EL (cell line): ENCODE data around the gene FLYWCH2.
A peak's percentile ranks its signal among the peaks of the same experiment; 100 is the strongest.

ENCODE experiments used
- DNase-seq: peaks from one replicate; pipeline ENCODE4 v3.0.0-alpha.2; 2016

The FLYWCH2 gene

DNA sequence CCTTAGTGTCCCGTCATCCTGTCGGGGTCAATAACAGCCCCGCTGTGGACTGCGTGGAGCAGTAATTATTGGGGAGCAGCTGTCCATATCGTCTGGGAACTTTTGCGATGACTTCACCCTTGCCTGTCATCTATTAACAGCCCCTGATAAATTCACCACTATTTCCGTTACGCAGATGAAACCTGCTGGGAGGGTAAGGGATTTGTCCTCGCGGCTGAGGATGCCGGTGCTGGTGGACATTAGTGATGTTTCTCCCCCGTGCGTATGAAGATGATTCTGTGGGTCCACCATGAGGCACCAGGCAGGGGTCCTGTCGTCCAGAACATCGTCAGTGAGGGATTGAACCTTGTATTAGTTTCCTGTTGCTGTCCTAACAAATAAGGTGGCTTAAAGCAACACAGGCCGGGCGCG, 1.0 kb downstream of the FLYWCH2 start:
- no peak for DNase-seq

DNA sequence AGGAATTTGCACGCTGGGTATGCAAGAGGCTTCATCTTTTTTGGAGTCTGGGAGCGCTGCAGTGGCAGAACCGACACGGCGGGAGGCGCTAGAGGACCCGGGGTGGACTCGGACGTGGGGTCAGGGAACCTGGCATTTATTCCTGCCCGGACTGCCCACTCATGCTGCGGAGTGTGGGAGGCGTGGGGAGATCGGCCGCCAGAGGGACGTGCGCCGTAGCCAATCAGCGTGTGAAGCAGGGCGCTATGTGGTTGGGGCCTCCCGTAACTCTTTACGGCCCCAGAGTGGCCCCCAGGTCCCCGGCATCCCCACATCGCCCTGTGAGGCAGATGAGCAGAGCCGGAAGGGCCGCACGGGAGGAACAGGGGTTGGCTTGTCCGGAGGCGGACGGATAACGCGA, 11.2 kb downstream of the FLYWCH2 start:
- no peak for DNase-seq

DNA sequence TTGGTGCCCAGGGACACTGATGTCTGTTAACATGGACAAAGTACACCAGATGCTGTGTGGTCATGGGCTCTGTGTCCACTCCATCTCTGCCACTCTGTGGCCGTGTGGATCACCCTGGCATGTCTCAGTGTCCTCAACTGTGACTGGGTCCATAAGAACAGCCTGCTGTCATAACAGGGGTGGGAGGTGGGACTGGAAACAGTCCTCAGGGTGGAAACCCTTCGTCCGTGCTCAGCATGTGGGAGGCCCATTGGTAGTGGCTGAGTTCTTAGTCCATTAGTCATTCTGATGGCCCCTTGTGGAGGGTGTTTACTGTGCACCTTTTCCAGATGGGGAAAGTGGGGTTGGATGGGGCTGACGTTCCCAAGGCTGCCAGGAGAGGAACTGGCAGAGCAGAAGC, 12.8 kb downstream of the FLYWCH2 start:
- peak; percentile 69 for DNase-seq

DNA sequence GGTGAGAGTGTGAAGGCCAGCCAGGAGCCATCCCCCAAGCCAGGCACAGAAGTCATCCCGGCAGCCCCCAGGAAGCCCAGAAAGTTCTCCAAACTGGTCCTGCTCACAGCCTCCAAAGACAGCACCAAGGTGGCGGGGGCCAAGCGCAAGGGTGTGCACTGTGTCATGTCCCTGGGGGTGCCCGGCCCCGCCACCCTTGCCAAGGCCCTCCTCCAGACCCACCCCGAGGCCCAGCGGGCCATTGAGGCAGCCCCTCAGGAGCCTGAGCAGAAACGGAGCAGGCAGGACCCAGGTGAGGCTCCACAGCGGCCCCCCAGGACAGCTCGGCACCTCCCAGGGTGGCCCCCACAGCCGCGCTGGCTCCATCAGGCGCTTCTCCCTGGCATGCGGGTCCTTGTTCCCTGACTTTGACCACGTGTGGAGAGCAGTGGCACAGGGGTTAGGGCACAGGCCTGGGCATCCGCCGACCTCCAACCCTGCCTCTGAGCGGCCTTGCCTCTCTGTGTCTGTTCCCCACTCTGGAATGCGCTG, 13.5 kb downstream of the FLYWCH2 start:
- DNase-seq = no peak

DNA sequence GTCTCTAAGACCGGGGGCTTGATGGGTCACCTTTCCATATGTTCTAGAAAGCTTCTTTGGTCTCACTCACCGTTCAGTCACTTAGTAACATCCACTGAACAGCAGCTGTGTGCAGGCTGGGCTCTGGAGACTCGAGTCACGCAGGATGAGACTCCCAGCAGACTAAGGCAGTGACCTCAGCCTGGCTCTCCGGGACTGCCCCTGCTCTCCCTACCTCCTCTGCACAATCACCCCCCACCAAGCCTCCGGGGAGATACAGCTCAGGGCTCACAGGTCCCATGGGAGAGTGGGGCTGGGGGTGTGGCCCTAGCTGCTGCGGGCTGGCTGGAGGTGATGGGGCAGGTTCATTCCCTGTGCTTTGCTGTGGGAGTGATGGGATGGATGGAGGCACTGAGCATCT, 14.1 kb downstream of the FLYWCH2 start:
- DNase-seq = no peak

DNA sequence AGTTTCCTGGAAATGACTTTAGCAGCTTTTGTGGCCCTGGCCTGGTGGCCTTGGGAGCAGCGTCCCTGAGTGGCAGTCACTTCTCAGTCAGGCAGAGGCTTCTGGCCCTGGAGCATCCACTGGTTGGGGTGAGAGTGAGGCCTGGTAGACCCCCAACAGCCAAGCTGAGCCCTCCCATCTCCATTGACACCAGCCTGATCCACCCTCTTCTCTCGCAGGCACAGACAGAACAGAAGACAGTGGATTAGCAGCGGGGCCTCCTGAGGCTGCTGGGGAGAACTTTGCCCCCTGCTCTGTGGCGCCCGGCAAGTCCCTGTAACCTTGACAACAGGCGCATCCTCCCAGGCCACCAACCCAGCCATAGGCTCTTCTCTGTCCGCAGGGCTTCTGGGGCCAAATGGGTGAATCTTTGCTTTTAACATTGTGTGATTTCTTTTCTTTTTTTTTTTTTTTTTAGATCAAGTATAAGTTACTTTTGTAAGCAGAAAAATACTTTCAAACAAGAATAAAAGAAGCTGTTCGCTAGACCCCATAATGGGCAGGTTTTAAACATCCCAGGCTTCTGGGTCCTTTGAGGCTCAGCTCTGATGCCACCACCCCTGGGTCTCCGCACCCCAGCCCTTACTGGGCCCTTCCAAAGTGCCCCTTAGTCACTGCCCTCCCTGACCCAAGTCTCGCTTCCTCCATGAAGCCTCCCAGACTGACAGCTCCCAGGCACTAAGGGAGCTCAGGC, 16.0 kb downstream of the FLYWCH2 start:
- no peak for DNase-seq

DNA sequence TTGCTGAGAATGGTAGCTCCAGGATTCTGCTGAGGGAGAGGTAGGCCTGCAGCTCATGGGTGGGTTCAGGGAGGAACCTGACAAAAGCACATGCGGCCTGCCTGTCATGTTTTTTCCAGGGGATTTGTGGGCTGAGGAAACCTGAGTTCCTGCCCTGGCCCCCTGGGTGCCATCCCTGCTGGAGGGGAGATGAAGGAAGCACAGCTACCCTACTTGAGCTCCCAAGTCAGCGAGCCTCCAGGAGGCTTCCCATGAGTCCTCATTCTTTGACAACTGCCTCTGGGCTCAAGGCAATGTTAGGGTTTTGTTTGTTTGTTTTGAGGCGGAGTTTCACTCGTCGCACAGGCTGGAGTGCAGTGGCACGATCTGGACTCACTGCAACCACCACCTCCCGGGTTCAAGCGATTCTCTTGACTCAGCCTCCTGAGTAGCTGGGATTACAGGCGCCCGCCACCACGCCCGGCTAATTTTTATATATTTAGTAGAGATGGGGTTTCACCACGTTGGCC, 16.6 kb downstream of the FLYWCH2 start:
- DNase-seq = no peak

DNA sequence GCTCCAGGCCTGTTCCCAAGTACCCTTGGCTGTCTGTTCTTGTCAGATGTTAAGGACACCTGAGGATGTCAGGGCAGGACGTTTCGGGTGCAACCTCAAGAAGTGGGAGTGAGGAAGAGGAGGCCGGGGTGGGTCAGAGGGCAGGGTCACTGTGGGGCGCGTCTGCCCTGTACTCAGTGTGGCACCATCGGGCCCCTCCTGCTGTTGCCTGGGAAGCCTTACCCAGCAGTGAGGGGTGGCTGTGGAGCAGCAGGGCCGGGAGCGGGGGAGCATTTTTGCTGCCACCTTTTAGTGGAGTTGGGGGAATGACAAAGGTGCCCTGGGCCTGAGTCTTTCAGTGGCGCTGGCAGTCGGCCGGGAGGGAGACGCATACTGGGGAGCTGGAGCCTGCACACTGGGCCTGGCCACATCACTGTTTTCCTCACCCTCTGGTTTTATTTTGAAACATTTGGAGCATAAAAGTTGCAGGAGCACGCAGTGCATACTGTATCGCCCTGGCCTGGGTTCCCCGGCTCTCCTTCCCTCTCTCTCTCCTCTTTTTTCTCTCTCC, 17.6 kb downstream of the FLYWCH2 start:
- no peak for DNase-seq

DNA sequence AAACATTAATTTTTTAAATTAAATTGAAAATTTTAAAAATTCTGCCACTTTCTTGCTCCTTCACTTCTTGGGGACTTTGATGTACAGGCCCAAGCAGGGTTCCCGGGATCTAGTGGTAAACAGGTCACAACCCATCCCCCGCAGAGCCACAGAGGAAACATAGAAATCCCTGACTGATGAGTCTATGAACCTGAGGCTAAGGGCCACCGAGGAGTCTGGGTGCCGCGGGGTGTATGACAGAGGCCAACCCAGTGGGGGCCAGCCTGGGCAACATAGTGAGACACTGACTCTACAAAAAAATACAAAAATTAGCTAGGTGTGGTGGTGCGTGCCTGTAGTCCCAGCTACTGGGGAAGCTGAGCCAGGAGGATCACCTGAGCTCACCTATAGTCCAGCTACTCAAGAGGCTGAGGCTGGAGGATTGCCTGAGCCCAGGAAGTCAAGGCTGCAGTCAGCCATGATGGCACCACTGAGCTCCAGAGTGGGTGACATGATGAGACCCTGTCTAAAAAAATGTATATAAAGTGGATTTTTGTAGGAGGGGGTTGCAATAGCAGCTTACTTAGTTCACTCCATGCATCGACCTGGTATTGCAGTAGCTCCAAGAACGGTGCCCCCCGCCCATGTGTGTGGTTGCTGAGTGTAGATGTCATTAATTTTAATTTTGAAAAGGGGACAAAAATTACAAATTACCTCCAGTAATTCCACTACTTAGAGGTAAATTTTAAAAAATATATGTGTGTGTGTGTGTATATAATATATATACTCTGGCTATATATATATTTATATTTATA, 19.5 kb downstream of the FLYWCH2 start:
- DNase-seq = no peak

DNA sequence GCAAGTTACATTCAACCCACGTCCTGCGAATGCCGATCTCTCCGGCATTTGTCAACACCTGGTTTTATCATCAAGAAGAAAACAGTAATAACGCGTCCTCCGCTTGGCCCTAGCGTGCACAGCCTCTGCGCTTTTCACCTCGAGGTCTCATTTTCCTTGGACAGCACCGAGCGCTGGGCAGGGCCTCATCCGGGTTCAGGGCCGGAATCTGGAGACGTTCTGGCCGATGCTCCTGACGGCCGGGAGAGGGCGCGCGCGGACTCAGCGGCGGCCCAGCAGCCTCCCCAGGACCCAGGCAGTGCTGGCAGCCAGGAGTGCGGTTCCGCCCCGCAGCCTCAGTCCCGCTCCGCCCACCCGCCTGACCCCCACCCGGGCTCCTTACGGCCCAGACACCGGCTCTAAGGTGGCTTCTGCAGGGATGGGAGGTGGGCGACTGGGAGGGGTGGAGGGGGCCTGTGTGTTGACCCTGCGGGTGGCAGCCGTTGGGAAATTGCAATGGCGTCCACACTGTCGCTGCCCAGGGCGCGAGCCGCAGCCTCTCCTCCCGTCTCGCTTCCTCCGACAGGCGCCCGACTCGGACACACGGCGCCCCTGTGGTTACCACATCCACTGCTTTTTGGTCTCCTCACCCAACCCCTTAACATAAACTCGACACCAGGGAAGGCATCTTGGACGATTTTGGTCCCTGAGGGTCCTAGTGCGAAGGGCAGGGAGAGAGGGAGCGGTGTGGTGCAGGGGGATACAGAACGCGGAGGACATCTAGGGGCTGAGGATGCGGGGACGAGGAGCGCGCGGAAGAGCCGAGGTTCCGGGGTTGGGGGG, 21.3 kb downstream of the FLYWCH2 start:
- peak; percentile 86 for DNase-seq

DNA sequence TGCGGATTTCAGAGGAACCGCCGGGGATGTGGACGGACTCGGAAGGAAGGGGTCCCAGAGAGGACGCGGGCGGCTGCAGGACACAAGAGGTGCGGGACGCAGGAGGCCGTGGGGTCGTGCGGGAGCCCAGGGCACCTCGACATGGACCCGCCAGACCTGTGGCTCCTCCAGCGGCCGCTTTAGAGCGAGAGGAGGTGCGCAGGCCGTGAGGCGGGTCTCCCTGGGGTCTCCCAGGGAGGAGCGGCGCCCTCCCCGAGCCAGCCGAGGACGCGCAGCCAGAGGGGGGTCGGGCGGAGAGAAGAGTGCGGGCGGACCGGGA, 21.9 kb downstream of the FLYWCH2 start:
- no peak for DNase-seq

DNA sequence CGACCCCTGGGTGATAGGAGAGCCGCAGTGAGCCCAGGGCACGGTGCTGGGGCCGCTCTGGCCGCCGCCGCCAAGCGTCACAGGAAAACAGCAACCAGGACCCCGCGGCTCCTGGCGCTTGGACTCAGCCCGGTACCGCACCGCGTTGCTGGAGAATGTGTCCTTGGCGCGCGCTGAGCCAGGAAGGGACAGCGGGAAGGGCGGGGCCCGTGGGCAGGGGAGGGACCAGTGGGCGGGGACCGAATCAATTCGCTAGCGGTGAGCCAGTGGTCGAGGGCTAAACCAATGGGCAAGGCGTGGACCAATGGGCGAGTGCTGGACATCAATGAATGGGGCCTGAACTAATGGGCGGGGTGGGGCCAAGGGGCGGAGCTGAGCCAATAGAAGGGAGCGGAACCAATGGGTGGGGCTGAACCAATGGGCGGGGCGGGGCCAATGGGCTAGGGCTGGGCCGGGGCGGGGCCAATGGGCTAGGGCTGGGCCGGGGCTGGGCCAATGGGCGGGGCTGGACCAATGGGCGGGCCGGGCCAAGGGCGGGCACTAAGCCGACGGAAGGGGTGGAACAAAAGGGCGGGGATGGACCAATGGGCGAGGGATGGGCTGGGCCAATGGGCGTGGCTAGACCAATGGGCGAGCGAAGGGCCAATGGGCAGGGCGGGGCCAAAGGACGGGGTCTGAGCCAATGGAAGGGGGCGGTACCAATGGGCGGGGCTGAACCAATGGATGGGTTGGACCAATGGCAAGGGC, 22.4 kb downstream of the FLYWCH2 start:
- peak; percentile 99 for DNase-seq

DNA sequence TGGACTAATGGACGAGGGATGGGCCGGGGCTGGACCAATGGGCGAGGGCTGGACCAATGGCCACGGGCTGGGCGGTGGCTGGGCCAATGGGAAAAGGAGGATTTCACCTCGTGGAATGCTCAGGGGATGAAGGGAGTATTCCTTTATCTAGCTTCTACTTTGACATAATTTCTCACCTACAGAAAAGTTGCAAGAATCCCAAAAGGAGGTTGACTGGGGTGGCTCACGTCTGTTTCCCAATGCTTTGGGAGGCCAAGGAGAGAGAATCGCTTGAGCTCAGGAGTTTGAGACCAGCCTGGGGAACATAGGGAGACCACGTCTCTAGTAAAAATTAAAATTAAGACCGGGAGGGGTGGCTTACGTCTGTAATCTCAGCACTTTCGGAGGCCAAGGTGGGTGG, 23.0 kb downstream of the FLYWCH2 start:
- DNase-seq = no peak

DNA sequence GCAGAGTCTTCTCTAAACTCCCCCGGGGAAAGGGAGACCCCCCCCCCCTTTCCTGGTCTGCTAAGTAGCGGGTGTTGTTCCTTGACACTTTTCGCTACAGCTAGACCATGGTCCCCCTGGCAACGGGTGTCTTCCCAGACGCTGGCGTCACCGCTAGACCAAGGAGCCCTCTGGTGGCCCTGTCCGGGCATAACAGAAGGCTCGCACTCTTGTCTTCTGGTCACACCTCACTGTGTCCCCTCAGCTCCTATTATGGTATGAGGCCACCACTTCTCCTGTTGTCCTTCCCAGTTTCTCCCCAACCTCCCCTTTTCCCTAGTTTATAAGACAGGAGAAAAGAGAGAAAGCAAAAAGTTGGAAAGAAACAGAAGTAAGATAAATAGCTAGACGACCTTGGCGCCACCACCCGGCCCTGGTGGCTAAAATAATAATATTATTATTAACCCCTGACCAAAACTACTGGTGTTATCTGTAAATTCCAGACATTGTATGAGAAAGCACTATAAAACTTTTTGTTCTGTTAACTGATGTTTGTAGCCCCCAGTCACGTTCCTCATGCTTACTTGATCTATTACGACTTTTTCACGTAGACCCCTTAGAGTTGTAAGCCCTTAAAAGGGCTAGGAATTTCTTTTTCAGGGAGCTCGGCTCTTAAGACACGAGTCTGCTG, 24.2 kb downstream of the FLYWCH2 start:
- peak; percentile 49 for DNase-seq

DNA sequence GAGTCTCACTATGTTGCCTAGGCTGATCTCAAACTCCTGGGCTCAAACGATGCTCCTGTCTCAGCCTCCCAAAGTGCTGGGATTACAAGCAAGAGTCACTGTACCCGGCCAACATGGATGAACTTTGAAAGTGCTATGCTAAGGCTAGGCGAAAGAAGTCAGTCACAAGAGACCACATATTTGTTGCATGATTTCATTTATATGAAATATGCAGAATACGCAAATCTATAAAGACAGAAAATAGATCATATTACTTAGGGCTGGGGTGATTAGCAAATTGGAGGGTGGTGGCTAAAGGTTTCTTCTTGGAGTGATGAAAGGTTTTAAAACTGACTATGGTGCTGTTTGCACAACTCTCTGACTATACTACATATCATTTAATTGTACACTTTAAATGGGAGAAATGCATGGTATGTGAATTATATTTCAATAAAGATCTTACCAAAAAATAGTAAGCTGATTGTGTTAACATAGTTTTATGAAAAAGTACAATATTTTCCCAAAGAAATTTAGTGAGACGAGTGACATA, 27.5 kb downstream of the FLYWCH2 start:
- DNase-seq = peak; percentile 34

DNA sequence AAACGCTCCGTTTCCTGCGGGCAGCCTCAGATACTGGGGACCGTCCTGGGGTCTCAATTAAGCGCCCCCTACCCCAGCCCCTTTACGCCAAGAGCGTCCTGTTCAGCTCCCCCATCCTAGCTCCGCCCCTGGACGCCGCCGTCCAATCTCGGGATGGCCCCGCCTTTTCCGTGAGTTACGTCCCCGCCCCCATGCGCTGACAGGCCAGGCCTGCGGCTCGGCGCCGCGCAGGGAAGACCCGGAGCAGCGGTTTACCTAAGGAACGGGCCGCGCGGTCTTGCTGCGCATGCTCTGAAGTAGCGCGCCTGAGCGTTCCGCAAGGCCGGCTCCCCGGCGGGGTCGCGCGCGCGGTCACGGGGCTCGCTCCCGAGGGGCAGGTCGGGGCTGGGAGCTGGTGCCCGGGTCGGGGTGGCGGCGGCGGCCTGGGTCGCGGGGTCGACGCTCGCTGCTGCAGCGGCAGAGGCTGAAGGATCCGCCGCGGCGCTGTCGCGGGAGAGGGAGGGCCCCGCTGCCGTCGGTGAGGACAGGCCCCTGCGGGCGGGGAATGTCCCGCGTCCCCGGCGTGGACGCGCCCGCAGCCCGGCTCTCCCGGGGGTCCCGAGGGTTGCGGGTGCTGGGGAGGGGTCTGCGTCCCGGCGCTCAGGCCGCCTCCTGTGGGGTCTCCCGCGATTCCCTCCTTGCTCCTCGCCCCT, 28.8 kb downstream of the FLYWCH2 start, which contains the start of gene FLYWCH1:
TSS of gene FLYWCH1 (plus strand) at position 294 of the 692 bp plus-strand sequence. CDS start 17,755 bp downstream, outside the sequence.
- DNase-seq = peak; percentile 96

DNA sequence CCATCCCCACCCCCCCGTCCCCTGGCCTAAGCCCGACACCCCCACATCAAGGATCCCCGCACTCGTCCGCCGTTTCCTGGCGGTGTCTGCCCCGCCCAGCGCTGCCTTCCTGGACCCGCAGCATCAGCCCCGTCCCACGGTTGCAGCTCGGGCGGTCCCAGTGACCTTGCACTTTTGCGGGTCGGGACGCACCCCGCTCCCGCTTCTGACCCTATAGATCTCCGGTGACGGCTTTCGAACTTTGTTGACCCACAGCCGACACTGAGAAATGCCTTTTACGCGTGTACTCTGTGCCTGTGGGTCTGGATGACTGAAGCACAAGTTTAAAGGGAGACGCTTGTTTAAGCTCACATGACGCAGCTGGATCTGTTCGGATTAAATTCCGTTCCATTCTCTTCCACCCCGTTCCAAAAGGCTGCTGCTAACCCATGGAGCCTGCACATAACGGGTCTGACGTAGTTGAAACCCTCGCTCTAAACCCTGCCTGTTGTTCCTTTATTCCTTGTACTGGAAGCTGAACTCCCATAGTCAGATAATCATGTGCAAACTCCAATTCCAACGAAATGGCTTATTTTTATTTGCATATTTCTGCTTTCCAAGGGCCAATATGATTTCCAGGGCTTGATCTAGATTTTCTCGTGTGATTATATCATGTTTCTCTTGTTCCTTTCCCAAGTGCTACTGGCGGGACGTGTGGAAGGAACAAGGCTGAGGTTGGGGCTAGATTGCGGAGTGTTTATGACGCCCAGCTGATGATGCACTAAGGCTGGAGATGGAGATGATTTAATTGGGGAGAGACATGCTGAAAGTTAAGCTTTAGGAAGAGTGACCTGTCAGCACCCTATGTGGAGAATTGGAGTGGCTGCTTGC, 29.6 kb downstream of the FLYWCH2 start:
- DNase-seq = peak; percentile 53

DNA sequence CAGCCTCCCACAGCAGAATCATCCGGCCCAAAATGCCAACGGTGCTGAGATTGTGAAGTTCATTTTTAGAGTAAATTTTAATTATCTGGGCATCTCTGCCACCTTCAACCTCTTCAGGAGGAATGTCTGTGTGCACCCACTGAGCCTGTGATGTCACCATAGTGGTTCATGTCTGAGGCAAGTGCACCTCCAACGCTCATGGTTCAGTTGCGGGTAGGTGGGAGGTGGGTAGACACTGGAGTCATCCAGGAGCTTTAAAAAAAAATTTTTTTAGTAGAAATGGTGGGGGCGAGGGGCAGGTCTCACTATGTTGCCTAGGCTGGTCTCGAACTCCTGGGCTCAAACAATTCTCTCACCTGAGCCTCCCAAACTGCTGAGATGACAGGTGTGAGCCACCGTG, 30.6 kb downstream of the FLYWCH2 start:
- no peak for DNase-seq

DNA sequence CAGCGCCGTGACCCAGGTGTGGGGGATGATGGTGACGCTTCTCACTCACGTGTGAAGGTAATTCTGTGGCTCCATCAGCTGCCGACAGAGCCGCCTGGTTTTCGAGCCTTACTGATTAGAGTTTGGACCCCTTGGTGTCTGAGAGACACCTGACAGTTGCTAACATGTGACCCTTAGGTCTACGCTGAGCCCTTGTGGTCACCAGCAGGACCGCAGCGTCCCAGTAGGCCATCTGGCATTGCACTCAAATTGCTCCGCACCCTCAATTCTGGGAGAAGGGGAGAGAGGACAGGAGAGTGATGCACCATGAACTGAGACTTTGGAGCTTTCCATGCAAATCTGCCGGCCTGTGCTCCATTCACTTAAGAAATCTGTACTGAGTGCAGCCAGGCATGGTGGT, 31.2 kb downstream of the FLYWCH2 start:
- DNase-seq = no peak
